Measurements from ENCODE around the gene HNRNPU.
A peak's percentile ranks its signal among the peaks of the same experiment; 100 is the strongest.

The HNRNPU gene

DNA sequence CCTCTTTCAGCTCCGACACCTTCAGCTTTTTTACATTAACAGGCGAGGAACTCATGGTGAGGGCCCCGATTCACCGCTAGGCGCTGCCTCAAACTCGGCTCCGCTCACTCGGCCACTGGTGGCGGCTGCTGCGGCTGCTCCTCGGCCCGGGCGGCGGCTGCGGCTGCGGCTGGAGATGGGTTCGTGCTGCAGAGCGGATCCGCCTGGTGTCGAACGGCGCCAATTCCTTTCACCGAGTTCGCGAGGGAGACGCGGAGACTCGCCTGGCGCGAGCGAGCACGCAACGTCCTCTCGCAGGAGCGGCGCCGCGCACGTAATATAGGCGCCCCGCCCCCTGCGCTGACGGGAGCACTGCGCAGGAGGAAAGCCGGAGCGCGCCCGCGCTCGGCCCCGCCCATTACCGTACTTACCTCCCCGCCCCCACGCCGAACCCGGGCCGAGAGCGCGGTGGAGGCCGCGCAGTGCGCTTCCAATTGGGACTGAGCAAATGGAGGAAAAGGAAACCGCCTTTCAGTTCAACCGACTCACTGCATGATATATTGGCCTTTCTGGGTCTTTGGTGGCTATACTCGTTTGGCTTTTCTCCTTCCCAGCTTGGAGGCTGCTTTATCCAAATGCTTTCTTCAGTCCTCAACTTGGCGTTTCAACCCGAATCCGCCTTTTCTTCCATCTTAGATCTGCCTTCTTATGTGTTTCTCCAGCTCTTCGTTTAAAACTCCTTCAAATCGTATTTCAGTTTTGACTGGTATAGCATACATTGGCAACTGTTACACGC lies at the start of gene HNRNPU:
Gene HNRNPU (minus strand): TSS at position 291 of the 775 bp plus-strand sequence. CDS start 236 bp downstream, at position 55.
- DNase-seq = peak; percentile 81 to 94

DNA sequence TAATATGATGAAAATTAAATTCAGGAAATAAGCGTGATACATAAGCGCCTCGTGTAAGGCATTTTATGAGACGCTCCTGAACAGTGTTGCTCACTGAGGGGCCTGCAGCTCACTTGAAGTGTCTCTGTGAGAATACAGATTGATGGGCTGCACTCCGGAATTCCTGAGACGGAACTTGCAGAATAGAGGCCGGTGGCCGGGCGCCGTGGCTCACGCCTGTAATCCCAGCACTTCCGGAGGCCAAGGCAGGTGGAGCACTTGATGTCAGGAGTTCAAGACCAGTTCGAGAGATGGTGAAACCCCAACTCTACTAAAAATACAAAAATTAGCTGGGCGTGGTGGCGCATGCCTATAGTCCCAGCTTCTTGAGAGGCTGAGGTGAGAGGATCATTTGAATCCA lies 49.5 kb upstream of the HNRNPU start:
- DNase-seq = no peak

DNA sequence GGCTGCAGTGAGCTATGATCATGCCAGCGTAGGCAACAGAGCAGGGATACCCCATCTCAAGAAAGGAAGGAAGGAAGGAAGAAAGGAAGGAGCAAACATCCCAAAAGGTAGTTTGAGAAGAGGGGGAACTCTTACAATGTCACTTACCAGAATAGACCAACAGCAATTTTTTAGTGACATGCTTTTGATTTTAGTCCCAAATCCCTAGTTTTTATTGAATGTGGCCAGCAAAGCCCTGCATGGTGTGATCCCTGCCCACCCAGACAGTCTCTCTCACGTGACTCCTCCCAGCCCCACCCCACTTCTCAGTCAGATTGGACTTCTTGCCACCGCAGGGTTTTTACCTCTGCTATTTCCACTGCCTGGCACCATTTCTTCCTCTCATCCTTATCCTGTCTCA lies 39.8 kb upstream of the HNRNPU start:
- DNase-seq = no peak

DNA sequence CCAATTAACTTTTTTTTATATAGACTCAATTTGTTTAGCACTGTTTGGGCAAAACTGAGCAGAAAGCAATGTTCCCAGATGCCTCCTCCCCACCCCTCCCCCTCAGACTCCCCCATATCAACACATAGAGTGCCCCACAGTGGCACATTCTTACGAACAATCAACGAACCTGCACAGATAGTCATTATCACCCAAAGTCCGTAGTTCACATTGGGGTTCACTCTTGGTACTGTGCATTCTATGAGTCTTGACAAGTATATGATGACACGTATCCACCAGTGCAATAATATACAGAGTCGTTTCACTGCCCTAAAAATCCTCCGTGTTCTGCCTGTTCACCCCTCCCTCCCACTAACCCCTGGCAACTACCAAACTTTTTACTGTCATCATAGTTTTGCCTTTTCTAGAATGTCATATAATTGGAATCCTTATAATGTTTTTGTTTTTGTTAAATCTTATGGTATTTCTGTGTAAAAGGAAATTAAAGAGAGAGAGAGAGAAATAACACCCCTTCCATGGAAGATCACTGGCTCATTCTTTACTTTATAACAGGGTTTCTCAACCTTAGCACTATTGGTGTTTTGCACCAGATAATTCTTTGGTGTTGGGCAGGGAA lies 37.2 kb upstream of the HNRNPU start:
- no peak for DNase-seq

DNA sequence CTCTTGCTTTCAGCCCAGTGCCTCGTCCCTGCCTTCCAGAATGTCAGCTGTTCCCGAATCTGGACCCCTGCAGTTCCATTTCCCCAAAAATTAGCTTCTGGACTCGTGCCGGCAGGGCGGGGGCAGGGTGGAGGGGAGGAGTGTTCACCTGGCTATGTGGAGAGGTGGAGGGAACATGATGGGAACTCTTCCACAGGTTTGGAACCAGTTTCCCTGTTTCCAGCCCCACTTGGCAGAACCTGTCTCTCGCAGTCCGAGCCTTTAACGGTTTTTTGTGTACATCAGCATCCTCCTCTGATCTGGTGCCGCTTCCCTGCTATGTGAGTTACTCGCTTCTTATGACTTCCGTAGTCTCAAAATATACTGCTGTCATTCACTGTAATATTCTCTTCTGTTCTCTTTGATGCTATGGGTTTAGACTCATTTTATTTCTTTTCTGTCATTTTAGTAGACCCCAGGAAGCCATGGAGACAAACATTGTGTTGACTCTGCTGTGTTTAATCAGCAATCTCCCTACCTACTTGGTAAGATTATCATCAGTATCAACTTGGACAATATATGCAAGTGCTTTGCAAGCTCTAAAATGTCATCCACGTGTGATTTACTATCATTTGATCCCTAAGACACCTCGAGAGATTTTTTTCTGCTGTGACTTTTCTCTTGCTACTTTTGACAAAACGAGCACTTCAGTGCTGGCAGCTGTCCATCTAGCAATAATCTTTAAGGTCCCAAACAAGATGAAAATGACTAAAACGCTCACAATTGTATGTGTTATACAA lies 33.3 kb upstream of the HNRNPU start:
- DNase-seq = no peak

DNA sequence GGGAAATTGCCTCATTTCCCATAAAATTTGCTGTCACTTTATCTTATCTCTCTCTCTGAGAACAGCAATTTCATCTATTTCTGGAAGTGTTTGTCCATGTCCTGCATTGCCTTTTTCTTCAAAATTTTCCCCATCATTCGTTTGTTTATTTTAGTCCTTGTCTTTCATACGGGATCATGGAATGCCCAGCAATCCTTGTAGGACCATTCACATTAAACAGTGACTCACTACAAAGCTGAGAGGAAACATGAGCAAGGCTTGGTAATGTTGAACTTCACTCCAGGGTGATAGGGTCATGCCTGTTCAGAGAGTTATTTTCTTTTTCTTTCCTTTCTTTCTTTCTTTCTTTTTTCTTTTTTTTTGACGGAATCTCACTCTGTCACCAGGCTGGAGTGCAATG lies 32.2 kb upstream of the HNRNPU start:
- DNase-seq = no peak

DNA sequence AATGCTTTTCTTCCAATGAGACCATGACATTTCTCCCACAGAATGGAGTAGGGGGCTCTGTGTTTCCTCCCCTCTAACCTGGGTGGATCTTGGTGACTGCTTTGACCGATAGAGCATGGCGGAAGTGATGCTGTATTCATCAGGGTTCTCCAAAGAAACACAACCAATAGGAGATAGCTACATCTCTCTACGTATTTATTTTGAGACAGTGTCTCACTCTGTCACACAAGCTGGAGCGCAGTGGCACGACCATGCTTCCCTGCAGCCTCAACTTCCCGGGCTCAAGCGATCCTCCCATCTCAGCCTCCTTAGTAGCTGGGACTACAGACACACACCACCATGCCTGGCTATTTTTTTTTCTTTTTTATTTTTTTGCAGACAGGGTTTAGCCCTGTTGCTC lies 29.5 kb upstream of the HNRNPU start:
- DNase-seq = no peak

DNA sequence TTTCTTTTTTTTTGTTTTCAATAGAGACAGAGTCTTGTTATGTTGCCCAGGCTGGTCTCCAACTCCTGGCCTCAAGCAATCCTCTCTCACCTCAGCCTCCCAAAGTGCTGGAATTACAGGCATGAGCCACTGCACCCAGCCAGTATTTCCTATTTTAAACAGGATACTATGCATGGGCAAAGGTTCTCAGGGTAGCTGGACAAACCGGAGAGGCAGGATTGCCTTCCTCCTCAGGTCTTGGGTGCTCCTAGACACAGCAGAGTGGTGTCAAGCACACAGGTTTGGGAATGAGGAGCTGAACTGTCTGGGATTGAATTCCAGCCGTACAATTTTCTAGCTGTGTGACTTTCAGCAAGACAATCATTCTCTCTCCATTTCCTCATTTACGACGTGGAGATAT lies 22.9 kb upstream of the HNRNPU start:
- no peak for DNase-seq

DNA sequence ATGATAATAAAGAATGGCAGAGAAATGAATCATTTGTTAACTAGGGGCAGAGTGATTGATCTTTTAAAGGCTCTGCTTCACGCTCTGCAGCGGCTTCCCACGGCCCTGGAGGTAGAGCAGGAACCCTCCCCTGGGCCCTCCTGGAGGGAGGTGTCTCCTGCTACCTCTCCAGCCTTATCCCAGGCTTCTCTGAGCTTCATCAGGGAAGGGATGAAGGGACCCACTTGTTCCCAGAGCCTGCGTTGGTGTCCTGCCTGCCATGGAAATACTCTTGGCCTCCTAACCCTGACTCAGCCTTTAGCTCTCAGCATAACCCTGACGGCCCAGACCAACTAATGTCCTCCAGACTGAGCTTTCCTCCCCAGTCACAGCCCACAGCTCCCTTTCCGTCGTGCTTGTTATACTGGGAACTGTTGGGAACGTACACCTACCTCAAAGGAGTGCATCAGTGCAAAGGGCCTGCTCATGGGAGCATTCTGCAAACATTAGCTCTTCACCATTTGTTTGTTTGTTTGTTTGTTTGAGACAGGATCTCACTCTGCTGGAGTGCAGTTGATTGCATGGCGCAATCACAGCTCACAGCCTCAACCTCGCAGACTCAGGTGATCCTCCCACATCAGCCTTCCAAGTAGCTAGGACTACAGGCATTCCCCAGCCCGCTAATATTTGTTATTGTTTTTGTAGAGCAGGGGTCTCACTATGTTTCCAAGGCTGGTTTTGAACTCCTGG lies 17.4 kb upstream of the HNRNPU start:
- DNase-seq = no peak

DNA sequence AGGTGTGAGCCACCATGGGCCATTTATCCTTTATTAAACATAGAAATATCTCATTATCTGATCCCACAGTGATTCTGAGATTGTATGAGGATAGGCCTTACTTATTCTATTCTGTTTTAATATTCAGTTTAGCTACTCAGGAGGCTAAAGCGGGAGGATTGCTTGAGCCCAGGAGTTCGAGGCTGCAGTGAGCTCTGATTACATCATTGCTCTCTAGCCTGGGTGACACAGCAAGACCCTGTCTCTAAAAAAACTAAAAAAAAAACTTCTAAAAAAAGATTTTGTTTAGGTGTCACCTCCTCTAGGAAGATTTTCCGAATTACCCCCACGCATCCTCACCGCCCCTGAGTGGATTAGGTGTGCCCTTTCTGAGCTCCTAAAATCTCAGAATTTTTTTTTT lies 14.3 kb upstream of the HNRNPU start:
- DNase-seq = no peak

DNA sequence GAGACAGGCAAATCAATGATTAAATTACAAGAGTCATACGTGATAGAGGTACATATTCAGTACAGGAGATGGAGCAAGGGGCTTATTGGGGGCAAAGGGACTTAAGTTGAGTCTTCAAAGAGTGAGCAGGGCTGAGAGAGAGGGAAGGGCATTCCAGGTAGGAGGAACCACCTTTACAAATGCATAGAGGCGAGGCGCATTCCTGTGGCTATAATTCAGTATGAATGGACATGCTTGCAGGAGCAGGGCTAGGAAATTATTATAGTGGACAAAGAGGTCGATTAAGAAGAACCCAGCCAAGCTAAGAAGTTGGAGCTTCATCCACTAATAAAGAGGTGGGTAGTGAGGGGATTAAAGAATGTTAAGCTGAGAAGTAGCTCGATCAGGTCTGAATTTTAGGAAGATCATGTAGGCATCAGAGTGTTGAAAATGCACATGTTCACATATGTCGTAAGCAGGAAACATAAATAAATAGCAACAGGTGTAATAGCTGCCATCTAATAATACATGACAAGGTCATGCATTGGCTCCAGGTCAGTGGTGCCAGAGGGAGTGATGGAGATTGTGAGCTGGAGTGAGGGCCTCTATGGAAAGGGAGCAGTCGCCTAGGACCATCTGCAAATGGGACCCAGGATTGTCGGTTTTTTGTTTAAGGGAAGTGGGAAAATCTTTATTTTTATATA lies 12.0 kb upstream of the HNRNPU start:
- no peak for DNase-seq

DNA sequence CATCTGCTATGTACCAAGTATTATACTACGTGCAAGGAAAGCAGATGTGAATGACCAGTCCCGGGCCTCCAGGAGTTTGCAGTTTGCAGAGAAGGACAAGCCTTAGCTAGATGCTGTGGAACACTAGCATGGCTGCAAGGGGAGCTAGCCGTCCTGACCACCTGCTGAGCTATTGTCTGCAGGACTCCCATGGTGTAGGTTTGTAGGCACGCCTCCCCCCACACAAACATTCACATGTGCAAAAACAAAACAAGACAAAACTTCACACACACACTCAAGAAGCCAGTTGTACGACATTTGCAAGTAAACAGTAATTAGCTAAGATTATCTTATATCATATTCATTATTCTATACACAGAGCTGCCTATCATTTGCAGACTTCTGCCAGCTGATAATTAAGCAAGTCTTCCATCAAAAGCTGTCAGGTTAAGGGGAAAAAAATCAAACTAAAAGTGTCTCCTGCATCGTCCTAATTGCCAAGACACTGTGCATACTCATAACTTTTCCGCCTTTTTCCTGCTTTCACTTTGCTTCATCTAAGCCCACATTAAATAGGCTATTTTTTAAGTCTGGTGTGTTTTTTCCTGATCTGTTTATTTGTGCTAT lies 10.7 kb upstream of the HNRNPU start:
- DNase-seq = no peak

DNA sequence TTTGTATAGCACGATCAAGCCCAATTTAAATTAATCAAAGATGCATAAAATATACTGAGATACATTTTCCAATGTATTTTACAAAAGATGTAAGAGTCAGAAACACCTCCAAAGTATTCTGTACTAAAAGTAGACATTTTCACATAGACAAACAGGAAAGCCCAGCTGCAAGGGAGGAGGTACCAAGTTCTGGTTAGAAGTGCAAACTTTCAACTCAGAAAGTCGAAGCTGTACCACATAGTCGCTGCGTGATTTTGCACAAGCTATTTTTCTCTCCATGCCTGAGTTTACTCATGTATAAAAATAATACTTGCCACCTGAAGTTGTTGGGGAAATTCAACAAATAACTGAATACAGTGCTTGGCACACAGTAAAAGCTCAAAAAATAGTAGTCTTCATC lies 5.6 kb upstream of the HNRNPU start:
- DNase-seq = no peak

DNA sequence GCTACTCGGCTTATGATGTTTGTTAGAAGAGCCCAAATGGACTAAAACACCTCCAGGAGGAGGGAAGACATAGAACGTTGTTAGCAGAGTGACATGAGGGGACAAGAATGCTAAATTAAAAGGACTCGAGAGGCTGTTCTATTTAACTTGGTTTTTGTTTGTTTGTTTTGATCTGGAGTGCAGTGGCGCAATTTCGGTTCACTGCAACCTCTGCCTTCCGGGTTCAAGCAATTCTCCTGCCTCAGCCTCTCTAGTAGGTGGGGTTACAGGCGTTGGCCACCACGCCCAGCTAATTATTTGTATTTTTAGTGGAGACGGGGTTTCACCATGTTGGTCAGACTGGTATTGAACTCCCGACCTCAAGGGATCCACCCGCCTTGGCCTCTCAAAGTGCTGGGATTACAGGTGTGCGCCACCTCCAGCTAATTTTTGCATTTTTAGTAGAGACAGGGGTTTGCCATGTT lies 5.1 kb upstream of the HNRNPU start:
- DNase-seq = no peak

DNA sequence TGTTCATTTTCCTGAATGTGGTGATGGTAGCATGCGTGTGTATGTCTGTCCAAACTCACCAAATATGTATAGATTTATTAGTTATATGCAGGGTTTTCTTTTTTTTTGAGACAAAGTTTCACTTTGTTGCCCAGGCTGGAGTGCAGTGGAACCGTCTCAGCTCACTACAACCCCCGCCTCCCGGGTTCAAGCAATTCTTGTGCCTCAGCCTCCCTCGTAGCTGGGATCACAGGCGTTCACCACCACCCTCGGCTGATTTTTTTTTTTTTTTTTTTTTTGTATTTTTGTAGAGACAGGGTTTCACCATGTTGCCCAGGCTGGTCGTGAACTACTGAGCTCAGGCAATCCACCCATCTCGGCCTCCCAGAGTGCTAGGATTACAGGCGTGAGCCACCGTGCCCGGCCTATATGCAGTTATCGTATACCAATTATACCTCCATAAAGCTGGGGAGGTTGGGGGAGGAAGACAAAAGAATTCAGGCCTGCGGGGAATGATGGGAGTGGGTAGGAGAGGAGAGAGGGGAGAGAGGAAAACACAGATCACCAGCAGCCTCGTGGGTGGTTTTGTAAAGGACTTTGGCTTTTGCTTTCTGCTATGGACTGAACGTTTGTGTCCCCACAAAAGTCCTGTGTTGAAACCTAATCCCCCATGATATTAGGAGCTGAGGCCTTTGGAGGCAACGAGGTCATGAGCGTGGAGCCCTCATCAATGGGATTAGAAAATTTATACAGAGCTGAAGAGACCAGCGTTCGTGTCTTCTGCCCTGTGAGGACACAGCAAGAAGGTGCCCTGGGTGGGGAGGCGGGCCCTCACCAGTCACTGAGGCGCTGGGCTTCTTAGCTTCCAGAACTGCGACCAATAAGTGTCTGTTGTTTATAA lies 4.4 kb upstream of the HNRNPU start:
- DNase-seq = no peak

DNA sequence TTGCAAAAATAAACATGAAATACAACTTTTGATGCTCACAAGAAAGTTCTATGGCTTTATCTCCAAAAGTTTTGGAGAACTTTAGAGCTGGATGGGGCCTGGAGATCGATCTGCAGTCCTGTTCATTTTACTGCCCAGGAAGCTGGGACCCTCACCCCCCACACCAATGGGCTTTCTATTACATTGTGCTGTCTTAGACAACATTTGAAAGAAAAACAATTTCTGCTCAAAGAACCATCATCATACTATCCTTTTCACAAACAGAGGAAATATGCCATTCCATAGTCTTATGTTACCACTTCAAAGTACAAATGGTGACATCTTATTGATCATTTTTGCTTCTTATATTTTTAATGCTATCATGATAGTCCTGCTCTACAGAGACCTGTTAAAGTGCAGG lies 2.0 kb upstream of the HNRNPU start:
- no peak for DNase-seq

DNA sequence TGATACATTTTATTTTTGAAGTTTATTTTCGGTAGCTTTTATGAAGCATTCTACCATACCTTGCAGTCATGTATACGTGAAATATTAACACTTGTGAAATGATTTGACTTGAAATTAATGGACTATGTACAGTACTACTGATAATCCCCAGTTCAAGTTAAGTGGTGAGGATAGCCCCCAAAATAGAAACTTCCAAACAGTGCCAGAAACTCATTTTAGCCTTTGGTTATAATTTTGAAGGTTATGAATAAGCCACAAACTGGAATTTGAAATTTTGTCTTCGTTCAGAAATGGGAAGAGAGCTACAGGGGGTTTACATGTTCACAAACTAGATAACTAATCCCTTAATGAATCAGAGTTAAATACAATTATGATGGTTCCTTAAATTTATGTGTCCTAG lies 1.5 kb upstream of the HNRNPU start:
- DNase-seq = no peak

DNA sequence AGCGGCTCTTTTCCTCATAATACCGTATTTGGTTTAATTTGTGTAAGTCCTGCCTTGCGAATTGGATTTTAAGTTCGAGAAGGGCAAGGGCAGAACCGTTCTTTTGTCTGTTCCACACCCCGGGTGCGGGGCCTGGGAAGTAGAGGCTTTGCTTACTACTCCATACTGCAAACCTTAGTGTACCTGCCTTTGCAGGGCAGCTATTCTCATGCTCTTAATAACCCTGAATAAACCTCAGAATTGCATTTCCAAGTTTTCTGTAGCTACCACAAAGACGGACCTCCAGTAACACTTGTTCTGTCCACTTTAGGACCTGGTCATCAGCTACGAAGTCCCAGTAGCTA lies 657 bp upstream of the HNRNPU start:
- DNase-seq = peak in 1 of 2 experiments; percentile 49

DNA sequence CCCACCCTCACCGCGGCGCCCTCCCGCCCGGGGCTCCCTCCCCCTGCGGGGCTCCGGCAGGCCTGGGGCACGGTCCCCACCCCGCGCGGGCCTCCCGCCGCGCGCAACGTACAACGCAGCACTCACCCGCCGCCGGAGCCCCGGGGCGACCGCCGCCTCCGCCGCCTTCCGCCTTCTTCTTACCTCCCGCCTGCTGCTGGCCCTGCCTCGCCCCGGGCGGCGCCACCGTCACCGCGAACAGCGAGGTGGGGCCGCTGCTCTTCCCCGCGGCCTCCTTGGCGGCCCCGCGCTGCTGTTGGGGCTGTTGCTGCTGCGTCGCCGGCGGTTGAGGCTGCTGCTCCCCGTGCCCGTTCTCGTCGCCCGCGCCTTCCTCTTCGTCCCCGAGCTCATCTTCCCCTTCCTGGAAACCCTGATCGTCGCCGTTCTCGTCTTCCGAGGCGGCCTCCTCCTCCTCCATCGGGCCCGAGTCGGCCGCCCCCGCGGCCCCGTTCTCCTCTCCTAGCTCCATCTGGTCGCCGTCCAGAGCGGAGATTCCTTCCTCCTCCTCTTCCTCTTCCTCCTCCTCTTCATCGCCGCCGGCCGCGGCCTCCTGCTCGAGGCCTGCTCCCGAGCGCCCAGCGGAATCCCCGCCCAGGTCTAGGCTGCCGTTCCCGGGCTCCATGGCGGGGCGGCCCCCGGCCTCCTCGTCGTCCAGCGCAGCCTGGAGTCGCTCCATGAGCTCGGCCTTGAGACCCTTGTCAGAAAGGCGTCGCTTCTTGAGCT lies 671 bp downstream of the HNRNPU start:
- no peak for DNase-seq
